Embryonic facial prominence (tissue), 1 donor: Measurements from ENCODE around the gene TMEM156.
A peak's percentile ranks its signal among the peaks of the same experiment; 100 is the strongest.
"Not testable (repeated sequence)": the region's sequence is repeated elsewhere in the genome, so short reads cannot be mapped to it uniquely, and the experiment has no call there.

Experiments
- DNase-seq: peaks from one replicate; pipeline ENCODE4 v3.0.0-alpha.2; 2016; ENCODE audit errors: extremely low spot score

TMEM156 gene

DNA sequence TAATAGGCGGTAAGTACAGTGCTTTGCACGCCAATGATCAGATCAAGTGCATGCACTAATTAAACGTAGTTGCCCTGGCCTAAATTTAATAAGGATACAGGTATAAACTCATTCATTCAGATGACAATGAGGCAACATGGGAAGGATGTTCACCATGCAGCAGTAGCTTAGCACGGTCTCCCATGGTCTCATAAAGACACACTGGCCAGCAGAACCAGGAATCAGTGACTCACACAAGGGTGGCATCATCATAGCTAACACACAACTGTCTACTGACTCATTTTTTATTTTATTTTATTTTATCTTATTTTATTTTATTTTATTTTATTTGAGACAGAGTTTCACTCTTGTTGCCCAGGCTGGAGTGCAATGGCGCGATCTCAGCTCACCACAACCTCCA lies 42.7 kb downstream of the TMEM156 start:
- no peak for DNase-seq

DNA sequence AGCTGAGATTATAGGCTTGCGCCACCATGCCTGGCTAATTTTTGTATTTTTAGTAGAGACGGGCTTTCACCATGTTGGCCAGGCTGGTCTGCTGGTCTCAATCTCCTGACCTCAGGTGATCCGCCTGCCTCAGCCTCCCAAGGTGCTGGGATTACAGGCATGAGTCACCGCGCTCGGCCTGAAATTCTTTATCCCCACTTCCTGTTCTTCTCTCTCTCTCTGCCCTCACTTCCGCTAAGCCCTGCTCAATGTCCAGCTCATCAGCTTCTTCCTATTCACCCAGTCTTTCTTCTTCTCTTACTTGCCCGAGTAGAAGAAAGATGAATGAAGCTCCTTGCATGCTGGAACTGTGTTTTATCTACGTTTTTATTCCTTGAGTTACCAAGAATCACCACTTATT lies 43.9 kb downstream of the TMEM156 start:
- DNase-seq: not testable (repeated sequence)

DNA sequence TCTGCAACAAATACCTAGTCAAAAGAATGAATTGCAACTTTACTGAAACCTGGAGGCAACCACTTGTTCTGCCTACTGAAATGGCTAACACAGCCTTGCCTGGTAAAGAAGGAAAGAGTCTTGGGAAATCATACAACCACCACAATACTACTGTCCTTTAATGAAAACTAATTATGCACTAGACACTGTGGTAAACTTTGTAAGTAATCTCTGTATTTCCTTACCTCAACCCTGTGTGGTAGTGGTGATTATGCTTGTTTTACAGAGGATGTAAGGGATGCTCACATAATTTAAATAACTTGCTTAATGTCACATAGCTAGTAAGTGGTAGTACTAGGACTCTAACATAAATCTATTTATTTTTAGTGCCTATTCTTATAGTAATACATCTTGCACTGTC lies 44.7 kb downstream of the TMEM156 start:
- no peak for DNase-seq

DNA sequence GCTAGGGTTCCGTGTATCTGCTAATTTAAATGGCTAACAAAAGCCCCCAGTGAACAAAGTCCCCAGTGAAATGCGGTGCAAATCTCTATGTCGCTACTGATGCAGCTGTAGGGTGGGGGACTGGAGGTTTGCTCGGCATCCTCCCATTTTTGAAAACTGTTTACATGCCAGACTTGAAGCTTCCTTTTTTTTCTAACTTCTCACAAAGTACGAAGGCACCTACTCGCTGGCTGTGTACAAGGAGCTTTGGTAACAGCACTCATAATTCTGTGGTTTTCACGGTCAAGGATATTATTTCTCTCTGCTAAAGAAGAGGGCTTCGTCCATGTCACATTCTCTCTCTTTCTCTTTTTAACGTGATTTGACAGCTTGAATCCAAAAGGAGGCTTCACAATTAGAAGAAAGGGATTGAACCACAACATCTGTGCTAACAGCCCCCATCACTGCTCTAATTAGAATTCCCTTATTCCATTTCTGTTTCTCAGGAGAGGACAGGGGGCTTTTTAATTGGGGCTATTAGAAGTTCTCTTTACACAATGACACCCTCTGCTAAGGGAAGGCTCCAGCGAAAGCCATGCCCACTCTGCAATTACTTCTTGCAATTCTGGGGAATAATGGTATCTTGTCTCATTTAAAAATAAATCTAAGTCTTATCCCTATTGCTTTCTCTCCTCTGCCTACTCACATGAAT lies 46.7 kb downstream of the TMEM156 start:
- no peak for DNase-seq

DNA sequence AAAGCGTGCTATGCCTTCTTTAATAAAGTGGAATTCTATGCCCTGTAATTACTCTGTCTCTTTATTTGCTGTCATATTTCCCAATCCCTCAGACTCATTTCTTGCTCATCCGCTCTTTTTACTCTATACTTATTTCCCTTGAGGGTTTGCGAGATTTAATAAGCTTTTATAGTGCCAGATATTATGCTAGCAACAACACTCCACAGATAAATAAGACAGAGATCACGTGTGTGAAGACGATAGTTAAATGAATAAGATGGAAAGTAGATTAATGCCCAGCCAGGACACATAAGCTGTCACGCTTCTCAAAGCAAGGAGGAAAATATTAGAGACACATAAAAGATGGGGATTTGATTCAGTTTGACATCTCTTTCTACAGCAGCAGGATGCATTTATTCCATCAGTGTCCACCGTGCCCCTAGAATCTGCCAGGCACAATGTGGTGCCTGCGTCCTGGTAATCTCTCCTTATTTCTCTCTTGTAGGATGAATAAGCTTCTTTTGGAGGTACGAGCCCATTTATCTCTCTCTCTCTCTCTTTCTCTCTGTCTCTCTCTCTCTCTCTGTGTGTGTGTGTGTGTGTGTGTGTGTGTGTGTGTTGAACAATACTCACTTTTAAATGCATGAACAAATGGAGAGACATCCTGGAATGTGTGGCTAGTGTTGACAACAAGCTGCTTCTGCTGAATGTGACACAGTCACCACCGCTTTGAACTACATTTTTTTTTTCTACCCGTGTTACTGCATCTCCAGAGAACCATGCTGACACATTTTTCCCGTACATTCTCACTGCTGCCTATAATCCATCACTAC lies 48.2 kb downstream of the TMEM156 start:
- DNase-seq: no peak

DNA sequence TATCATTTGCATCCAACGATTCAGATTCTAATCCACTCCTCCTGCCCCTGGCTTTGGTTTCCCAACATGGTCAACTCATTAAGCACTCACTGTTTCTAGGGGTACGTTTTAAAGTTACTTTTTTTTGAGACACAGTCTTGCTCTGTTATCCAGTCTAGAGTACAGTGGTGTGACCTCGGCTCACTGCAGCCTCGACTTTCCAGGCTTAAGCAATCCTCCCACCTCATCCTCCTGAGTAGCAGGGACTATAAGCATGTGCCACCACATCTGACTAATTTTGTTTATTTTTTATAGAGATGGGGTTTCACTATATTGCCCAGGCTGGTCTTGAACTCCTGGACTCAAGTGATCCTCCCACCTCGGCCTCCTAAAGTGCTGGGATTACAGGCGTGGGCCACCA lies 48.9 kb downstream of the TMEM156 start:
- DNase-seq: no peak

DNA sequence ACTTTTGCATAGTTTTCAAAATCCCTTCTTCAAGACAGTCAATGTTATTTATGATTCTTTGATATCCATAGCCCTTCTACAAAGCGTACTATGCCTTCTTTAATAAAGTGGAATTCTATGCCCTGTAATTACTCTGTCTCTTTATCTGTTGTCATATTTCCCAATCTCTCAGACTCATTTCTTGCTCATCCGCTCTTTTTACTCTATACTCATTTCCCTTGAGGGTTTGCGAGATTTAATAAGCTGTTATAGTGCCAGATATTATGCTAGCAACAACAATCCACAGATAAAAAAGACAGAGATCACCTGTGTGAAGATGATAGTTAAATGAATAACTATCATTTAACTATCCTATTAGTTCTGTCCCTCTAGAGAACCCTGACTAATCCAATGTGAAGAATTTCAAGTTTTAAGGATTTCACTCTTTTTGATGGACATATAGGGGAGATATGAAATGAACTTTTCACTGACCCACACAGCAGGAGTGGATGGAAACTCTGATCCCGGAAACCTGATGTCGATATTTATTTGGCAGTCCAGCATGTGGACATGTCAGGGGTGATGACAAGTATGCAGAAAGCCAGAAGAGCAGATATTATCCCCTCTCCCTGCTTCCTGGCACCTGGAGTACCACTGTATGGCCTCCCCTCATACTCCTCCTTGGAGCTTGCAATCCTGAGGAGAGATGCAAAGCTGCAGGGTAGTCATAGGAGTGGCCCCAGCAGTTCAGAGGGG lies 49.7 kb downstream of the TMEM156 start:
- no peak for DNase-seq

DNA sequence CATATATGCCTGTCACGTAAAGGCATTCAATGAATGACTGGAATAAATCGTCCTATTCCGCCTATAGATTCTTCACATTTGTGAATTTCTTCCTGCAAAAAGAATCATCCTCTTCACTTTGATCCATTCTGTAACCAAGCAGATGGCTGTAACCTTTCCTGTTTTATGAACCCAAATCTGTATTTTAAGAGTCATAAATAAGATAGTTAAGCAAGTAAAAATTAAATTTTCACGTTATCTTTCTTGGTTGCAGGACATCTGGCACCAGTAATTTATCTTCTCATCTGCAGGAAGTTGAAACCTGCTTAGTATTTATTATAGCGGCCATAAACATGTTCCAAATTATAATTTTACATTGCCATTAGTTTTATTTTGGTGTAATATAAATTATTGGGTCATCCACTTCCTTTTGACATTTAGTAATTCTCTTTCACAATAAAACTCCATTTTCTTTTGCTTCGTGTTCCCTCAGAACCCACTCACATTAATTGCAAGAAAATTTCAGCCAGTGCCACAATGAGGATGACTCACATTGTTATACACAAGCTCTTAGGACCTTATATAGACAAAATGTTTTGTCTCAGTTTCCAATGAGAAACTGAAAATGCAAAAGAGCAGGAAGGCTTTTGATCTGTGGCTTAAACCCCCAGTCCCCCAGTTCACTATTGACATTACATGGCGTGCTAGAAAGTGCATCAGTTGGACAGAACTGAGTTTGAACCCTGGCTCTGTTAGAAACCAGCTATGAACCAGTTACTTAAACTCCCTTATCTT lies 51.1 kb downstream of the TMEM156 start:
- no peak for DNase-seq

DNA sequence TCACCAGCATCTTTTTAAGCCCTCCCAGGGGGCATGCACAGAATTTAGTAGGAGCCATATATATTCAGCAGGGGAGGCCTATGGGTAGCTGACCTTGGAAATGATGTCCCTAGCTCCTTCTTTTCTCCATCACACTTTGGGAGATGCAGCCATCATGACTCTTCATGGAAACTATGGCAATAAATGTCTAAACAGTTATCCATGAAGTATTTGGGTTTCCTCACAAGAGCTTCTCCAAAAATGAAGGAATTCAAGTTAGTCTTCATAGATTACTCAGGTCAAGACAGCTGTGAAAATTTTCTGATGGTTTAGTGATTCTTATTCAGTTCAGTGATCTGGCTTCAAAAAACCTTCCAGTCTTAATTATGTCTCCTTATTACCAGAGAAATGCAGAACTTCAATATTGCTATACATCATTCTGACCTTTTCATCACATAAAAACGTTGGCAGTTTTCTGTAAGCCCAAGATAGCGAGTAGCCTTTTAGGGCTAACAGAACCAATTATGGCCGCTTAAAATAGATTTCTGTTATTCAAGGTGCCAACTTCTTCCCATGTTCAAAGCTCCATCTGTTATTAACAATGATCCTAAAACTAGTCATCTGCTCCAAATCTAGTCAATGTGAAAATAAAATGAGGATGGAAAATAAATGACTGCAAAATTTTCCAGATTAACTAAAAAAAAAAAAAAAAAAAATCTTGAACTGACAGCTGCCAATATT lies 52.5 kb downstream of the TMEM156 start:
- DNase-seq: no peak

DNA sequence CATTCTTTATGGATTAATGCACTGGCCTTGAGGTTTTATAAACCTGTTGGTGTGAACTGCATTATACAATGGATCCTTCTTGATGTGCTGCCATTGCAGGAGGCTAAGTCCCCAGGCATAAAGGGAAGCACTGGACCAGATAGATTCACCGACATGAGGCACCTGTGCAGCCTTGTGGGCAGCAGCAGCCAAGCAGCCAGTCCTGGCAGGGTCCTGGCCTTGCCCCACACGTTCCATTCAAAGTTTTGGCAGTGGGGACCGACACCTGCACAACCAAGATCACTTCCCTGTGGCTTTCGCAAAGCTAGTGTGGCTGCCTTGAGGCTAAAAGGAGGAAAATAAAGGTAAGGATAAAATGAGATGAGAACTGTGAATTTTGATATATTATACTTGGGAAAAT lies 53.1 kb downstream of the TMEM156 start:
- no peak for DNase-seq

DNA sequence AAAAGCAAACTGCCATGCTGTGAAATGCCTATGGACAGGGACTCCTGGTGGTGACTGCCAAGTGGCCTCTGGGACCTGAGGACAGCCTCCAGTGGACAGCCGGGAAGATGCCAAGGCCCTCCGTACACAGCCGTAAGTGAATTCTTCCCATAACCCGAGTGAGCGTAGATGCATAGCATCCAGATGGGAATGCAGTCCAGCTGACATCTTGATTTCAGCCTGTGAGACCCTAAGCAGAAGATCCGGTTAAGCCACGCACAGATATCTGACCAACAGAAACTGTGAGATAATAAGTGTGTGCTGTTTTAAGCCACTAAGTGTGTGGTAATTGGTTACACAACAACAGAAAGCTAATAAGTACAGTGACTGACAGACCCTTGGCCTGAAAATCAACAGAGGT lies 55.9 kb downstream of the TMEM156 start:
- DNase-seq: no peak

DNA sequence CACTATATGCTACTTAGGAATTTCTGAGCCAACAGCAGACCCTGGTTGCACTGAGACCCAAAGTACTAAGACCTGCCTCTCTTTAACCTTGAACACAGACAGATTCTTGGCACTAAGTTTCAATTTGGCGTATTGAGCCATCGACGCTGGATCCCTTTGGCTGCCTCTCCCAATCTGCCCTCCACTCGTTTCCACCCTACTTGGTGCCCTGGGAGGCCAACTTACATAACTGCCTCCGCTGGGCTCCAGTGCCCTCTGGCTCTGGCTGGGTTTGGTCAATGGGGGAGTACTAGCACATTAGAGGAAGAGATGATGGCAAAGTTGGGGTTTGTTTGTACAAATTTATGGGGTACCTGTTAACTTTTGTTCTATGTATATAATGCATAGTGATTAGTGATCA lies 63.5 kb downstream of the TMEM156 start:
- DNase-seq: no peak

DNA sequence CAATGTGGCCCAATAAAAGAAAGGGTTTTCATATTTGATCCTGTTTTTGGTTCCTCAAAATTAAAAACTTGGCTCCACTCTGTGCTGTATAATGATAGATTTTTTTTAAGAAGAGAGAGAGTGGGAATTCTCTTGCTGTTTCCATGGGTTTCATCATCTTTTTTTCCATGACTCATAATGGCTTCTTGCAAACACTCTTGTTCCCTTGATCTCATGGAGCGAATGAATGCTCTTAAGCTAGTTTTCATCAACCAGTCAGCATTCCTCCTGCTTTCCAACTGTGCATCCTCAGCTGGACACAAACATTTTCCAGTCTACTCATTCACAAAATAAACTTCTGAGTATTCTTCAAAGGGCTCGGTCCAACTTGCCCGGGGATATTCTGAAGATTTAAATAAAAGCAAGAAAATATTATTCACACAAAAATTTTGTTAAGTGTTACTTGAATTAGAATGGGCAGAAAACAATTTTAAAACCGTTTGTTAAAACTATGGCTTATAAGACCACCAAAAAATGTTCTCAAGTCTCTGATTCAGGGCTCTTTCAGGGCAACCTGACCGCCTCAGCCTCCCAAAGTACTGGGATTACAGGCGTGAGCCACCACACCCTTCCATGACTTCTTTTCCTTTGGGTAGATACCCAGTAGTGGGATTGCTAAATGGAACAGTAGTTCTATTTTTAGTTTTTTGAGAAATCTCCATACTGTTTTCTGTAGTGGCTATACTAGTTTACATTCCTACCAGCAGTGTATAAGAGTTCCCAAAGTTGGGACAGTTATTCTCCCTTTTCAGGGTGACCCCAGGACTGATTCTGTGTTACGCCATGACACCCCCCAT lies 64.7 kb downstream of the TMEM156 start:
- no peak for DNase-seq

DNA sequence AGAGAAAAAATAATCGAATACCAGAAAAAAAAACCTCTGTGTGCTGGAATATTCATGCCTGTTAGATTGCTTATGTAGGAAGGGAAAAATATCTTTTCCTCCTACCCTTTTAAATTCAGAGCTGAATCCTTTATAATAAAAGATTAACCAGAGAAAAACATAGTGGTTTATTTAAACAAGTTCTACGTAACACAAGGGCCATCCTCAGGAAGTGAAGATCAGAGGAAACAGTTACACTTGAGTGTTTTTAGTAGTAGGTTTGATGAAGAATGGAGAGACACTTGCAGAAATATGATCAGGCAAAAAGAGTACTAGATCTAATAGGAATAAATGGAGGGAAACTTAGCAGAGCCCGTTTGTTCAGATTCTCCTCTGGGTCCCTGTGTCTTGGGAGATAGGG lies 66.3 kb downstream of the TMEM156 start:
- DNase-seq: no peak

DNA sequence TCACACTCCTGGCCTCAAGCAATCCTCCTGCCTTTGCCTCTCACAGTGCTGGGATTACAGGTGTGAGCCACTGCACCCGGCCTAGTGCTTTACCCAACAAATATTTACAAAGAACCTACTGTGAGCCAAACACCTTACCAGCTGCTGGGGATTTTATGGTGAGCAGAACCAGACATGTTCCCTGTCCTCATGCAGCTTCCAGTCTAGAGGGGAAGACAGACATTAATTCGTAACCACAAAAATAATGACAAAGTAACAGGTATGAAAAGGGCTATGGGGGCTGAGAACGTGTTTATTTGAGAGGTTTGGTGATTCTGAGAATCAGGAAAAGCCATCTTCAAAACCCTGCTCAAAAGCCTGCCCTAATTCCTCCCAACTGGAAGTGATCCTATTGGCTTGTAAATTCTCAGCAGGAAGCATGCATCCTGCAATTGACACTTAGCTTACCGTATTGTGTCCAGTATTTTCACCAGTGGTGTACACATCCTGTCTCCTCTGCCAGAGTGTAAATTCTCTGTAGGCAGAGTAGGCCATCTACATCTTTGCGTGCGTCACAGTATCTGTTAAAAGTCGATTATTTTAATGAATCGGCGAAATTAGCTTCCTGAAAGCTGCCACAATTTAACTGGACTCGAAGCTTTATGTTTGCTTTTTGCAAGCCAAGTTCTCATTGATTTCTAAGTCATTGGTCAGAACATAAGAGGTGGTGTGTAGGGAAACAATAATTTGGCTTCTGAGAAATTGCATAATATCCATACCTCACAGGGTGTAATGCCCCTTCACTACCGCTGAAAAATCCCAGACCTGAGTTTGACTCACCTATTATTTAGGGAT lies 67.0 kb downstream of the TMEM156 start:
- no peak for DNase-seq

DNA sequence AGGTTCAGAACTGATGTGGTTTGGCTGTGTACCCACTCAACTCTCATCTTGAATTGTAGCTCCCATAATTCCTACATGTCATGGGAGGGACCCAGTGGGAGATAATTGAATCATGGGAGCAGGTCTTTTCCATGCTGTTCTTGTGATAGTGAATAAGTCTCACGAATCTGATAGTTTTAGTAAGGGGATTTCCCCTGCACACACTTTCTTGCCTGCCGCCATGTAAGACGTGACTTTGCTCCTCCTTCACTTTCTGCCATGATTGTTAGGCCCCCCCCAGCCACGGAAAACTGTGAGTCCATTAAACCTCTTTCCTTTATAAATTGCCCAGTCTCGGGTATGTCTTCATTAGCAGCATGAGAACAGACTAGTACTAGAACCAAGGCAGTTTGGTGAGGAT lies 73.0 kb downstream of the TMEM156 start:
- DNase-seq: not testable (repeated sequence)

DNA sequence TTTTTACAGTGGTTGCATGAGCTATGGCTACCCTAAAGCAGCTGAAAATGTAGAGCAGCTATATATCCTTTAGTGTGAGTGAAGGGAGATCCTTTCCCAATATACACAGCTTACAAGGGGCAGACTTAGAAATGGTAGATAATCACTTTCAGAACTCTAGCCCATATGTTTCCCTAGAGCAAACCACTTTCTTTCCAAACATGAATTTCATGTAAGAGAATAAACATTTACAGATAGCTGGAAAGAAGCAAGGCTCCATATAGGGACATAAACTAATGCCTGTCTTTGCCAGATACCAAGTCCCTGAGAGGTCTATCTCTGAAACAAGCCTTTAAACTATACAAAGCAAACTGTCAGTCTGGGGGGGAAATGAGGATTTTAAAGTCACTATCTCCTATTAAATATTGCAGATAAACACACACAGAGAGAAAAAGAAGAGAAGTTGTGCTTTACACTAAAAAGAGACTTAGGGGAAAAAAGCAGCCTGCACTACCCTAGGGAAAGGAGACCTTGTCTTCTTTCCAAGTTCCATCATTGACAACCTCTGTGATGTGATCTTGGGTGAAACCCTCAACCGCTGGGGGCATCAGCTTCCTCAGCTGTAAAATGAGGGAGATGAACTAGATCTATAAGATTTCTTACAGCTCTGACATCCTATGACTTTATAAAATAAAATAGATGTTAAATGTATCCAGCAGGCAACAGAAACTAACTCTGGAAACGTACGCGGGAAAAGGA lies 73.6 kb downstream of the TMEM156 start:
- DNase-seq: peak; percentile 52

DNA sequence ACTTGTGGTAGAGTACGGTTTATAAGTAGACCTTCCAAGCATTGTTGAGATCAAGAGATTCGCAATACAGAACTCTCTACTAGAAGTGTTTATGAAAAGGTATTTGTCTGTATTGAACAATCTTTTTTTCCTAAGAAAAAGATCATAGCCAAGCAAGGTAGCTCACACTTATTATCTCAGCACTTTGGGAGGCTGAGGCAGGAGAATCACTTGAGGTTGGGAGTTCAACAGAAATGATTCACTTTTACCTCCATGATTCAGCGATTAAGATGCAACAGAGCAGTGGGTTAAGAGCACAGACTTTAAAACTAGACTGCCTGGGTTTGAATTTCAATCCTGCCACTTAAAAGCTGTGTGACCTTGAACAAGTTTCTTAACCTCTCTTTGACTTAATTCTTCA lies 74.3 kb downstream of the TMEM156 start:
- no peak for DNase-seq
